Measurements from ENCODE around the gene ELMOD1.

DNA sequence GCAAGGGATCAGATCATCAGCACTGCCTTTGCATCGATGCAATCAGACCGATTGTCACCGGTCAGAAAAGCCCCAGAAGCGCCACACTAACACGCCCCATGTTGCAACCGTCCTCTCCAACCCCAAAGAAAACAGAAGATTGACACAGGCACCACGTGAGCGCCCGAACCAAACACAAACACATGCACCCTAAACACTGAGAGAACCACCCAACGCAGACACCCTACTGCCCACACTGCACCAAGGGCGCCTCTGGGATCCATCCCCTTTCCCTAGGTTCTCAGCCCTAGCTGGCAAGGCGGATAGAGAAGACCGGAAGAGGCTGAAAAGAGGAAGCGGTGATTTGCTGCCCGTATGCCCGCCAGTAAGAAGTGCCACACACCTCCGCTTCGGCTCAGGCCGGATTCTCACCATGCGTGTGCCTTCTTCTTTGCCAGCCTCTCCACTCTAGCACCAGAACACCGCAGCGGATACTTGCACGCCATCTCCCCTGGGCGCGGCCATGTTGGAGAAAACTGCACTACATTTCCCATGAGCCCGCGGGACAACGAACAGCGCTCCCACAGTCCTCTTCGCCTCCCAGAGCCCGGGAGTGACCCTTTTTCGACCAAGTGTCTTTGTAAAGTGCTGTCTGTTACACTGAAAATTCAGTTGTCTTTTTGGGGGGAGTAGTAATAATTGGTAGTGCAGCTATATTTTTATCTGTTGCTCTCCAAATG lies 25.6 kb upstream of the ELMOD1 start, which contains the start of gene ALKBH8:
- peak; percentile 57 for TF ChIP-seq POLR2A (IDR thresholded peaks at IDR 0.05; ENCODE audit: low read depth, low read length)
- no peak for TF ChIP-seq POLR2AphosphoS5 (IDR thresholded peaks at IDR 0.05; ENCODE audit: low read depth, low read length)
